H1 (cell line): ENCODE data around the gene DCBLD2. TPM values are rescaled to one million over a fixed set of nuclear protein-coding genes. Genes with fewer than 3 reads are reported as not detected.

Experiments used
- CTCF ChIA-PET: fragments of 300-600 bp; sonication (Branson Sonifier 250); formaldehyde crosslinking; loops from one replicate; lab custom pipeline; 2021; ENCODE audit not compliant: partially characterized antibody; lab: Charles Lee
- POLR2A ChIA-PET: fragments of 300-600 bp; sonication (Branson Sonifier 250); formaldehyde crosslinking; loops from one replicate; lab custom pipeline; 2021; ENCODE audit warnings: inconsistent platforms; ENCODE audit not compliant: partially characterized antibody; lab: Charles Lee
- DNase-seq, 2 experiments: peaks; one replicate each; pipeline versions ENCODE4 v3.0.0 to v3.0.0-alpha.2; 2010 to 2022; ENCODE audit warnings: low spot score in 2 of 2, low read depth in 1 of 2, mixed read lengths in 1 of 2
- FAIRE-seq: peaks from 2 replicates; lab custom pipeline; 2011; peaks lifted over from hg19 to GRCh38; lab: Jason Lieb, UNC
- H2AFZ ChIP-seq: 2 replicates; pipeline ENCODE4 v1.8.1; 2012; ENCODE audit warnings: low read length, inconsistent platforms
- H2AK5ac ChIP-seq: 2 replicates; pipeline ENCODE4 v1.6.1; 2013; ENCODE audit warnings: low read depth, low read length
- H2BK120ac ChIP-seq: replicated peaks from 2 replicates; pipeline ENCODE3; 2013; ENCODE audit warnings: low read depth, low read length, inconsistent platforms
- H2BK12ac ChIP-seq: 2 replicates; pipeline ENCODE4 v1.6.1; 2013; ENCODE audit warnings: low read depth, low read length
- H2BK15ac ChIP-seq: 2 replicates; pipeline ENCODE4 v1.6.1; 2013; ENCODE audit warnings: low read length
- H2BK20ac ChIP-seq: 2 replicates; pipeline ENCODE4 v1.6.1; 2013; ENCODE audit warnings: low read length
- H2BK5ac ChIP-seq: 2 replicates; pipeline ENCODE4 v1.6.1; 2013; ENCODE audit warnings: low read depth, low read length
- H3K14ac ChIP-seq: 2 replicates; pipeline ENCODE4 v1.6.1; 2013; ENCODE audit warnings: inconsistent platforms; ENCODE audit not compliant: insufficient read length
- H3K18ac ChIP-seq: 2 replicates; pipeline ENCODE4 v1.6.1; 2013; ENCODE audit warnings: low read length; ENCODE audit errors: extremely low read depth
- H3K23ac ChIP-seq: 2 replicates; pipeline ENCODE4 v1.6.1; 2013; ENCODE audit warnings: inconsistent platforms; ENCODE audit not compliant: insufficient read length
- H3K23me2 ChIP-seq: 2 replicates; pipeline ENCODE4 v1.6.1; 2013; ENCODE audit warnings: low read depth, low read length
- H3K27ac ChIP-seq: 2 replicates; pipeline ENCODE4 v1.6.1; 2011; ENCODE audit warnings: low read depth, low read length, inconsistent platforms
- H3K27me3 ChIP-seq, 4 experiments: replicated peaks in 1 of 4; 1 replicate in 1 of 4; 2 replicates in 3 of 4; pipeline versions ENCODE4 v1.6.1 to v1.8.1; 2011 to 2013; ENCODE audit warnings: low read length in 3 of 4, mild to moderate bottlenecking in 3 of 4, inconsistent platforms in 2 of 4, mixed read lengths in 2 of 4, moderate library complexity in 1 of 4; ENCODE audit not compliant: control insufficient read depth in 3 of 4, insufficient read depth in 3 of 4; ENCODE audit errors: extremely low read depth in 1 of 4
- H3K36me3 ChIP-seq, 4 experiments: 2 replicates each; pipeline versions ENCODE4 v1.6.1 to v1.8.1; 2011 to 2013; ENCODE audit warnings: mild to moderate bottlenecking in 4 of 4, low read length in 3 of 4, moderate library complexity in 2 of 4, control low read depth in 1 of 4, inconsistent platforms in 1 of 4; ENCODE audit not compliant: insufficient read depth in 4 of 4, control insufficient read depth in 2 of 4
- H3K4ac ChIP-seq: replicated peaks from 2 replicates; pipeline ENCODE3; 2013; ENCODE audit warnings: low read length, low read depth, mixed read lengths, inconsistent platforms; ENCODE audit not compliant: insufficient read length
- H3K4me1 ChIP-seq, 4 experiments: replicated peaks in 1 of 4; 1 replicate in 1 of 4; 2 replicates in 3 of 4; pipeline versions ENCODE4 v1.6.1 to v1.8.1; 2011 to 2013; ENCODE audit warnings: low read length in 3 of 4, inconsistent platforms in 2 of 4, mixed read lengths in 1 of 4; ENCODE audit not compliant: insufficient read depth in 4 of 4, control insufficient read depth in 3 of 4
- H3K4me2 ChIP-seq, 2 experiments: 2 replicates each; pipeline versions ENCODE4 v1.6.1 to v1.8.1; 2011 to 2013; ENCODE audit warnings: low read depth in 2 of 2, low read length in 2 of 2, control low read depth in 1 of 2, inconsistent platforms in 1 of 2, mild to moderate bottlenecking in 1 of 2; ENCODE audit not compliant: insufficient read depth in 1 of 2
- H3K4me3 ChIP-seq, 4 experiments: fragments of 200-600, 300-600 bp in 1 of 4; sonication (generic), shearing (Covaris generic), sonication (Bioruptor Twin) in 1 of 4; 2 replicates each; pipeline versions ENCODE4 v1.5.1 to v1.8.1; 2011 to 2016; ENCODE audit warnings: low read length in 4 of 4, low read depth in 3 of 4, control low read depth in 2 of 4, inconsistent platforms in 2 of 4, mild to moderate bottlenecking in 2 of 4, mixed read lengths in 1 of 4, moderate library complexity in 1 of 4; ENCODE audit not compliant: insufficient read depth in 2 of 4; ENCODE audit errors: extremely low read depth in 1 of 4
- H3K56ac ChIP-seq: replicated peaks from 2 replicates; pipeline ENCODE3; 2013; ENCODE audit warnings: low read depth, mild to moderate bottlenecking, mixed read lengths, low read length, inconsistent platforms; ENCODE audit not compliant: insufficient read length
- H3K79me1 ChIP-seq: 2 replicates; pipeline ENCODE4 v1.6.1; 2013; ENCODE audit warnings: low read depth, low read length, control low read depth
- H3K79me2 ChIP-seq, 2 experiments: 2 replicates each; pipeline versions ENCODE4 v1.6.1 to v1.8.1; 2012 to 2013; ENCODE audit warnings: low read length in 2 of 2, mild to moderate bottlenecking in 2 of 2, inconsistent platforms in 1 of 2; ENCODE audit not compliant: insufficient read depth in 2 of 2, control insufficient read depth in 1 of 2
- H3K9ac ChIP-seq, 4 experiments: replicated peaks in 1 of 4; 1 replicate in 1 of 4; 2 replicates in 3 of 4; pipeline versions ENCODE4 v1.6.1 to v1.8.1; 2011 to 2013; ENCODE audit warnings: low read depth in 3 of 4, low read length in 3 of 4, control low read depth in 2 of 4, mild to moderate bottlenecking in 2 of 4, moderate library complexity in 2 of 4, inconsistent platforms in 1 of 4; ENCODE audit errors: extremely low read depth in 1 of 4
- H3K9me3 ChIP-seq, 2 experiments: 2 replicates each; pipeline versions ENCODE4 v1.6.1 to v1.8.1; 2012 to 2013; ENCODE audit warnings: mild to moderate bottlenecking in 2 of 2, moderate library complexity in 2 of 2, control low read depth in 1 of 2, inconsistent platforms in 1 of 2, low read depth in 1 of 2, low read length in 1 of 2, mixed read lengths in 1 of 2; ENCODE audit not compliant: insufficient read depth in 2 of 2
- H4K20me1 ChIP-seq, 2 experiments: replicated peaks in 1 of 2; 2 replicates each; pipeline versions ENCODE3 to v1.8.1; 2011 to 2013; ENCODE audit warnings: inconsistent platforms in 2 of 2, low read length in 2 of 2, mild to moderate bottlenecking in 1 of 2; ENCODE audit not compliant: insufficient read depth in 2 of 2, control insufficient read depth in 1 of 2
- H4K5ac ChIP-seq: 2 replicates; pipeline ENCODE4 v1.6.1; 2013; ENCODE audit warnings: low read length, low read depth, mixed read lengths, inconsistent platforms; ENCODE audit not compliant: insufficient read length
- H4K8ac ChIP-seq: 2 replicates; pipeline ENCODE4 v1.8.0; 2013; ENCODE audit warnings: mild to moderate bottlenecking, moderate library complexity, low read length, inconsistent platforms; ENCODE audit not compliant: insufficient read depth; ENCODE audit errors: extremely low read depth
- H4K91ac ChIP-seq: replicated peaks from 2 replicates; pipeline ENCODE3; 2013; ENCODE audit warnings: low read length, mixed read lengths, inconsistent platforms; ENCODE audit not compliant: insufficient read length
- ATF2 ChIP-seq: IDR thresholded peaks from 2 replicates; pipeline ENCODE4 v1.6.1; 2012; ENCODE audit warnings: low read length, inconsistent platforms
- BRCA1 ChIP-seq: IDR thresholded peaks from 2 replicates; pipeline ENCODE4 v1.6.1; 2012; ENCODE audit warnings: low read depth, low read length, improper control_type of control experiment
- CEBPB ChIP-seq: IDR thresholded peaks from 2 replicates; pipeline ENCODE4 v1.6.1; 2012; ENCODE audit warnings: low read depth, low read length
- EGR1 ChIP-seq: IDR thresholded peaks from 2 replicates; pipeline ENCODE4 v1.6.1; 2011; ENCODE audit warnings: low read depth, low read length, borderline replicate concordance
- EZH2 ChIP-seq: fragments of 200-600 bp; sonication (generic); IDR thresholded peaks from 2 replicates; pipeline ENCODE4 v1.7.1; 2012; ENCODE audit warnings: low read depth, mild to moderate bottlenecking, moderate library complexity, low read length, inconsistent platforms; ENCODE audit not compliant: severe bottlenecking
- HDAC6 ChIP-seq: IDR thresholded peaks from one replicate; pipeline ENCODE4 v1.7.1; 2012; ENCODE audit warnings: low read depth, mild to moderate bottlenecking, inconsistent platforms, low read length, moderate library complexity
- MAX ChIP-seq: IDR thresholded peaks from 2 replicates; pipeline ENCODE4 v1.6.1; 2012; ENCODE audit warnings: inconsistent platforms
- NANOG ChIP-seq: IDR thresholded peaks from 2 replicates; pipeline ENCODE4 v1.6.1; 2011; ENCODE audit warnings: low read length, low read depth, mild to moderate bottlenecking, inconsistent platforms; ENCODE audit not compliant: insufficient read depth, poor library complexity, severe bottlenecking
- POLR2A ChIP-seq, 2 experiments: IDR thresholded peaks; 1 replicate in 1 of 2; 2 replicates in 1 of 2; pipeline ENCODE4 v1.6.1; 2011; ENCODE audit warnings: low read depth in 2 of 2, low read length in 2 of 2, mild to moderate bottlenecking in 2 of 2; ENCODE audit errors: control extremely low read depth in 1 of 2
- SIRT6 ChIP-seq: IDR thresholded peaks from one replicate; pipeline ENCODE4 v1.7.1; 2012; ENCODE audit warnings: low read length, inconsistent platforms
- SP4 ChIP-seq: IDR thresholded peaks from 2 replicates; pipeline ENCODE4 v1.6.1; 2012; ENCODE audit warnings: low read length, inconsistent platforms
- SRF ChIP-seq: IDR thresholded peaks from 2 replicates; pipeline ENCODE4 v1.6.1; 2011; ENCODE audit warnings: mild to moderate bottlenecking, low read depth, low read length, moderate library complexity
- TAF7 ChIP-seq: optimal IDR thresholded peaks from 2 replicates; pipeline ENCODE3; 2011; ENCODE audit warnings: low read depth, mild to moderate bottlenecking, inconsistent platforms, low read length, moderate library complexity, borderline replicate concordance
- ZNF274 ChIP-seq: IDR thresholded peaks from 2 replicates; pipeline ENCODE4 v1.7.0; 2012; ENCODE audit warnings: low read length, borderline replicate concordance; ENCODE audit errors: extremely low read depth
- WGBS, 2 experiments: shearing (Covaris generic) in 1 of 2; methylation state at CpG; one replicate each; pipeline versions ENCODE4 v1.1.6 to v1.1.7; 2013 to 2015; ENCODE audit warnings: low lambda C conversion rate in 2 of 2, mixed read lengths in 2 of 2, inconsistent platforms in 1 of 2, low coverage in 1 of 2, missing lambda C conversion rate in 1 of 2; ENCODE audit not compliant: insufficient replicate concordance in 2 of 2, insufficient coverage in 1 of 2, insufficient read length in 1 of 2; ENCODE audit errors: extremely low coverage in 1 of 2, missing lambda C conversion rate in 1 of 2; 5-methylcytosine and 5-hydroxymethylcytosine counted together
- polyA plus RNA-seq, 7 experiments: library from polyadenylated mRNA; depleted of rRNA in 3 of 7; stranded (reverse) in 5 of 7; unstranded in 2 of 7; fragments of >200 nt in 5 of 7; fragments of 200-250 nt in 2 of 7; gene quantifications; 1 replicate in 5 of 7; 2 replicates in 1 of 7; 4 replicates in 1 of 7; pipeline versions ENCODE4 v1.2.1 to v1.2.3, GENCODE V29; 2011 to 2013; ENCODE audit warnings: missing spikeins in 2 of 7, mixed read lengths in 2 of 7
- total RNA-seq: library from RNA; stranded (reverse); fragmentation: NEBNext Ultra II Directional; extraction: Animal tissue kit (Norgen Biotek cat#: 25700); gene quantifications from 2 replicates; pipeline ENCODE4 v1.2.1, GENCODE V29; 2021

The DCBLD2 gene
- total and polyA plus RNA-seq, 2 of the 8 experiments (the other 6 are each of a cell fraction or from before 2014, with no cell fraction given): 19.6 to 63.8 TPM

- POLR2A ChIA-PET: no interaction called here
- TF ChIP-seq TAF7 (no peak), CEBPB (no peak), EZH2 (no peak), SIRT6 (no peak), POLR2A (IDR thresholded peaks at IDR 0.05; ENCODE audit: control extremely low read depth in 1 of 2, low read depth in 2 of 2, low read length in 2 of 2) (no peak), HDAC6 (no peak), BRCA1 (no peak), ATF2 (no peak), SP4 (no peak), NANOG (no peak), ZNF274 (no peak), SRF (no peak), MAX (no peak), EGR1 (no peak)
Observed at GRCh38 chr3:98945101-98945524, 43.6 kb upstream of the DCBLD2 start.

More at GRCh38 chr3:98945101-98945524, 43.6 kb upstream of the DCBLD2 start:
- H2AFZ ChIP-seq: no peak overlapping the region; the same call in 1 of the 2 replicates
- H3K56ac ChIP-seq: no peak overlapping the region
- no peak overlapping the region for H4K8ac ChIP-seq
- no peak overlapping the region for H3K9ac ChIP-seq
- no peaks in the 10 kb centered on the region for H4K20me1 ChIP-seq
- H3K4me2 ChIP-seq: no peak overlapping the region
- no peak overlapping the region for H2BK15ac ChIP-seq
- H4K91ac ChIP-seq: no peak overlapping the region
- no peak overlapping the region for H3K23ac ChIP-seq
- no peaks in the 10 kb centered on the region for H3K36me3 ChIP-seq
- no peak overlapping the region for H2AK5ac ChIP-seq
- H3K23me2 ChIP-seq: no peaks in the 10 kb centered on the region; the same call in 1 of the 2 replicates
- no peak overlapping the region for H3K4me3 ChIP-seq
- no peaks in the 10 kb centered on the region for H3K27me3 ChIP-seq
- no peaks in the 10 kb centered on the region for H3K79me1 ChIP-seq
- H3K4me1 ChIP-seq: no peaks in the 10 kb centered on the region
- no peak overlapping the region for H3K4ac ChIP-seq
- H3K9me3 ChIP-seq: no peaks in the 10 kb centered on the region
- DNase-seq (no peak), FAIRE-seq (no peak)
- H3K18ac ChIP-seq: no peak overlapping the region
- CTCF ChIA-PET: interaction anchor here (0.9 to 1.8 kb wide), 4 partner anchors 9 to 128 kb away, joined by 3 to 5 read pairs (median 3); no protein-coding TSS in a partner anchor
- H2BK12ac ChIP-seq: no peak overlapping the region
- no peak overlapping the region for H3K27ac ChIP-seq
- WGBS, 2 experiments: 96% methylated on average over 1 of the region's 1 CpG; no CpG with 5 or more reads in 1 of the 2 experiments
- no peak overlapping the region for H4K5ac ChIP-seq
- H3K14ac ChIP-seq: no peak overlapping the region
- H2BK120ac ChIP-seq: no peak overlapping the region
- no peak overlapping the region for H2BK20ac ChIP-seq
- H2BK5ac ChIP-seq: no peak overlapping the region
- H3K79me2 ChIP-seq: no peaks in the 10 kb centered on the region
